ENCODE measurements around the gene DOCK2.

Gene DOCK2

DNA sequence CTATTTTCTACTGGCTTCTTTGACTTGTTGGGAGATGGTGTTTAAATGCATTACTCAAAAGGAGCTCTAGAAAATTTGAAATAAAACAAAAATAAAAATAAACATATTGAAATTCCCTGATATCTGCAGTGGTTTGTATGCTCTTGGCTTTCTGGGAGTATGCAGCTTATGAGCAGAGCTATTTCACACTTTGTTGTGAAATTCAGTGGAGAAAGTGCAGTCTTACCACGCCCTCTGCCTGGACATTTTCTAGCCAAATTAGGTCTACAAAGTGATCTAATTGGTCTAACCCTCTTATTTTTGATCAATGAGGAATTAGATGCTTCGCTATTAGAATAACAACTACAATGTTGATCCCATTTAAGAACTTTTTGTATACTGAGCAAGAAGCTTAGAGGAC lies 276.4 kb downstream of the DOCK2 start:
- Histone ChIP-seq H3K27me3 (no peaks in the 10 kb centered on the region), H3K27ac (no peak overlapping the region), H3K36me3 (no peaks in the 10 kb centered on the region), H3K4me3 (no peak overlapping the region), H3K9me3 (no peaks in the 10 kb centered on the region), H3K4me1 (no peaks in the 10 kb centered on the region)
- TF ChIP-seq, protein P1, sequence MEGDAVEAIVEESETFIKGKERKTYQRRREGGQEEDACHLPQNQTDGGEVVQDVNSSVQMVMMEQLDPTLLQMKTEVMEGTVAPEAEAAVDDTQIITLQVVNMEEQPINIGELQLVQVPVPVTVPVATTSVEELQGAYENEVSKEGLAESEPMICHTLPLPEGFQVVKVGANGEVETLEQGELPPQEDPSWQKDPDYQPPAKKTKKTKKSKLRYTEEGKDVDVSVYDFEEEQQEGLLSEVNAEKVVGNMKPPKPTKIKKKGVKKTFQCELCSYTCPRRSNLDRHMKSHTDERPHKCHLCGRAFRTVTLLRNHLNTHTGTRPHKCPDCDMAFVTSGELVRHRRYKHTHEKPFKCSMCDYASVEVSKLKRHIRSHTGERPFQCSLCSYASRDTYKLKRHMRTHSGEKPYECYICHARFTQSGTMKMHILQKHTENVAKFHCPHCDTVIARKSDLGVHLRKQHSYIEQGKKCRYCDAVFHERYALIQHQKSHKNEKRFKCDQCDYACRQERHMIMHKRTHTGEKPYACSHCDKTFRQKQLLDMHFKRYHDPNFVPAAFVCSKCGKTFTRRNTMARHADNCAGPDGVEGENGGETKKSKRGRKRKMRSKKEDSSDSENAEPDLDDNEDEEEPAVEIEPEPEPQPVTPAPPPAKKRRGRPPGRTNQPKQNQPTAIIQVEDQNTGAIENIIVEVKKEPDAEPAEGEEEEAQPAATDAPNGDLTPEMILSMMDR (IDR thresholded peaks at IDR 0.05) = no peak
- no peak for DNase-seq
- intact Hi-C loops (cut with DNase I; ENCODE audit: low total_unique reads) = no loop called here

DNA sequence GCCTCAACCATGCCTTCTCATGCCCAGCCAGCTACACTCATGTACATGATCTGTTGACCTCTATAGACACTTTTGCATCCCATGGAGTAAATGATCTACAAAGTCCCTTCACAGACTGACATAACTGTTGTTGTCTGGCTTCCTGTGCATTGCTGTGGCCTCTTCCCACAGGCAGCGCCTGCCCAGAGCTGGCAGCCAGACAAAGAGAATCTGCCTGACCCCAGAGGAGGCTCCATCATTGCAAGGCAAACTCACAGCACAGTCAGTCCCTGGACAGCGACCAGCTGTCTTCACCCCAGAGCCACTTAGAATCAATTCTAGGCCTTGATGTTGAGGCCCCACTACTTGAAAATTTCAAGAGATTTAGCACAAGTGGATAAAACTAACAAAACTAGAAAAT lies 277.7 kb downstream of the DOCK2 start:
- H3K27ac ChIP-seq = no peak overlapping the region
- intact Hi-C loops (cut with DNase I; ENCODE audit: low total_unique reads) = no loop called here
- DNase-seq = no peak

DNA sequence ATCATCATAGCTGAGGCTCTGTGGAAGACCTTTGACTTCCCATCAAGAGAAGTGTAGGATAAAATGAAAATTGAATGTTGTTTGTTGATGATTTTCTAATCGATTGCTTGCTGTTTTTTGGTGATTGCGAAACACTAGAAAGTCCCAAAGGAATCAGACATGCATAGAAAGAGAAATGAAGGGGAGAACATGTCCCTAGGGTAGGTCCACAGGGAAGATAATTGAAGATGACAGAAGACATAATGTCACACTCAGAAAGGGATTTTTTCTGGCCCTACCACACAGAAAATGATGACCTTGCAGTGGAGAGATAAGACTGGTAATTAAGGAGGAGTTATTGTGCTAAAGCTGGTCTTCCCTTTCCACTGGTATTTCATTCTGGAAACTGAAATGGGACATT lies 280.4 kb downstream of the DOCK2 start:
- TF ChIP-seq, protein P1 (IDR thresholded peaks at IDR 0.05) = no peak
- Histone ChIP-seq H3K27me3 (no peaks in the 10 kb centered on the region), H3K36me3 (no peaks in the 10 kb centered on the region), H3K4me1 (no peaks in the 10 kb centered on the region), H3K27ac (no peak overlapping the region), H3K9me3 (no peaks in the 10 kb centered on the region), H3K4me3 (no peak overlapping the region)
- no peak for DNase-seq
- intact Hi-C loops (cut with DNase I; ENCODE audit: low total_unique reads) = no loop called here

More for the DNA sequence above, 277.7 kb downstream of the DOCK2 start:
- Histone ChIP-seq H3K36me3 (no peaks in the 10 kb centered on the region), H3K4me1 (no peaks in the 10 kb centered on the region), H3K9me3 (no peaks in the 10 kb centered on the region), H3K4me3 (no peak overlapping the region), H3K27me3 (no peaks in the 10 kb centered on the region)
- TF ChIP-seq, protein P1 (IDR thresholded peaks at IDR 0.05) = no peak

DNA sequence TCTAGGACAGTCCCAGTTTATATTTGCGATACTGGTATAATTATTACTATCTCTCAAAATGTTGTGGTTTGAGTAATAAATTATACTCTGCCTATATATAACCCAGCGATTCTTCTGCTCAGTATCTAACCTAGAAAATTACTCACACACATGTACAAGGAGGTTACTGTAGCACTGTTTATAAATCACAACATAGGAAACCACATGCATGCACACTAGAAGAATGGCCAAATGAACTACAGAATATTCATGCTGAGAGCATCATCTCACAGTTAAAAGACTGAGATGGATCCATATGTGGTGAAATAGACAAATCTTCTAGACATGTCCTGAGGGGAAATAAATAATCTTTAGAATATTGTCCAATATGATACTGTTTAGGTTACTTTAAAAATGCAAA lies 281.2 kb downstream of the DOCK2 start:
- intact Hi-C loops (cut with DNase I; ENCODE audit: low total_unique reads) = no loop called here
- no peaks in the 10 kb centered on the region for H3K4me1 ChIP-seq
- no peaks in the 10 kb centered on the region for H3K27me3 ChIP-seq
- H3K36me3 ChIP-seq = no peaks in the 10 kb centered on the region
- H3K4me3 ChIP-seq = no peak overlapping the region
- DNase-seq = no peak
- no peak overlapping the region for H3K27ac ChIP-seq
- TF ChIP-seq, protein P1 (IDR thresholded peaks at IDR 0.05) = no peak
- H3K9me3 ChIP-seq = no peaks in the 10 kb centered on the region

DNA sequence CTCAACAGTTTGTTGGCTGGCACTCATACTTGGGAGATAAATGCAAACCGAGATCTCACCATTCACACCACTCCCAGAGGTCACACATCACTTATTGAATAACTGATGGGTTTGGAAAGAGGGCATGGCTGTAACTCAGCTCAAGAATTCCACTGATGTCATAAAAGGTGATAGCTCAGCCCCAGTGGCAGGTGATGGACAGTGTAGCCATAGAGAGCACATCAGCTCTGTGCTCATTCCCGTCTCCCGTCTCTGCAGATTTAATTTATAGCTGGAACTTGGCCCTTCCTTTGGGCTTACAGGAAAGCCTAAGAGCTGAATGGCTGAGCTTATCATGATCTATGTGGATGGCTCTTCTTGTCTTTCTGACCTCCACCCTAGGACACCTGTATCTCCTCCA lies 283.4 kb downstream of the DOCK2 start:
- Histone ChIP-seq H3K27me3 (no peaks in the 10 kb centered on the region), H3K4me3 (no peak overlapping the region), H3K27ac (no peak overlapping the region), H3K36me3 (no peaks in the 10 kb centered on the region), H3K4me1 (no peaks in the 10 kb centered on the region), H3K9me3 (no peaks in the 10 kb centered on the region)
- intact Hi-C loops (cut with DNase I; ENCODE audit: low total_unique reads) = no loop called here
- TF ChIP-seq, protein P1 (IDR thresholded peaks at IDR 0.05) = no peak
- DNase-seq = no peak

DNA sequence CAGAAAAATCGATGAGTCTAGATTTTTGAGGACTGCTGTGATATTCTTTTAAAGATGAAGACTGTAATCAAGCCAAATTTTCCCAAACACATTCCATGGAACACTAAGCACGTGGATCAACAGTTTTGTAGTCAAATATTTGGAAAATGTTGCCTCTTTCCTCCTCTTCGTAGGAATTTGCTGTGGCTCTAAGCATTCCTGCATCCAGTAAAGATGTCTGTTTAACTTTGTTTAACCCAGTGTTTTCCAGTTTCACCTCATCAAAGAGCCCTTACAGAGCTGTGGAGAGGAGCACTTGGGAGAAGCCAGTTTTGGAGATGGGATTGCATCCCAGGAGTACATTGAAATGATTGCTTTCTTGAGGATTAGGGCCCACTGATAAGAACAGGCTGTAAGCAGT lies 284.3 kb downstream of the DOCK2 start:
- H3K9me3 ChIP-seq = no peaks in the 10 kb centered on the region
- H3K4me3 ChIP-seq = no peak overlapping the region
- TF ChIP-seq, protein P1 (IDR thresholded peaks at IDR 0.05) = no peak
- H3K4me1 ChIP-seq = no peaks in the 10 kb centered on the region
- intact Hi-C loops (cut with DNase I; ENCODE audit: low total_unique reads) = no loop called here
- H3K36me3 ChIP-seq = no peaks in the 10 kb centered on the region
- DNase-seq = no peak
- H3K27ac ChIP-seq = no peak overlapping the region
- H3K27me3 ChIP-seq = no peaks in the 10 kb centered on the region

All from tibial artery (tissue), 4 donors.